Subcutaneous preadipocyte (primary cell): ENCODE data around the gene ZG16. TPM values are rescaled to one million over a fixed set of nuclear protein-coding genes. Genes with fewer than 3 reads are reported as not detected.

ENCODE experiments used
- small RNA-seq: library from RNA; depleted of rRNA; stranded (forward); fragments of <200 nt; gene quantifications from one replicate; pipeline ENCODE3, GENCODE V24; 2012
- total RNA-seq: library from RNA; depleted of rRNA; stranded (reverse); fragments of >200 nt; gene quantifications from 2 replicates; pipeline ENCODE4 v1.2.3, GENCODE V29; 2012

The ZG16 gene, protein sequence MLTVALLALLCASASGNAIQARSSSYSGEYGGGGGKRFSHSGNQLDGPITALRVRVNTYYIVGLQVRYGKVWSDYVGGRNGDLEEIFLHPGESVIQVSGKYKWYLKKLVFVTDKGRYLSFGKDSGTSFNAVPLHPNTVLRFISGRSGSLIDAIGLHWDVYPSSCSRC
- total RNA-seq: not detected in 2 replicates

DNA sequence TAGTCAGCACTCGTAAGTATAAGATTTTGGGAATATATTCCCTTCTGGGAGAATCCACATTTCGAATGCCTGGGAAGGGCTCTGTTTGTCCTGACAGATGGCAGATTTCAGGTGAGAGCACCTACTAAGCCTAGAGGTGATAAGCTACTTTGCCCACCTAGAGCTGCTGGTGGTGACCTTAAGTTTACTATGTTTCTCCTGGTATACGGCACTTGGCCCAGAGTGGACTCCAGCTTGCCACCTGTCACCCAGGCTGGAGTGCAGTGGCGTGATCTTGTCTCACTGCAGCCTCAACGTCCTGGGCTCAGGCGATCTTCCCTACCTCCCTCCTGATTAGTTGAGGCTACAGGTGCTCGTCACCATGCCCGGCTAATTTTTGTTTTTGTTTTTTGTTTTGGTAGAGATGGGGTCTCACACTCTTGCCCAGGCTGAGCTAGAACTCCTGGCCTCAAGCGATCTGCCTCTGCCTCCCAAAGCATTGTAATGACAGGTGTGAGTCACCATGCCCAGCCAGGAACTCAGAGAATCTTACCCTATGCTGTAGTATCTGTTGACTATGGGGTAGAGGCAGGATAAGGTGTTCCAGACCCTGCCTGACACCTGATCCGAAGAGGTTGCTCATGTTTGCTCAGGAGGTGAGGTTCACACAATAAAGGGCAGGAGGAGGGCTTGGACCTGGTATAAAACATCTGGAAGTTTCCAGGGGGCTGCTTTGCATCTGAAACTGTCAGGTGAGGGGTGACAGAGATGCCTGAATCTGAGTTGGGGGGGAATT, at the start of gene ZG16:
Gene ZG16 (plus strand): TSS at position 681 of the 775 bp plus-strand sequence. CDS start 1,011 bp downstream, outside the sequence.

DNA sequence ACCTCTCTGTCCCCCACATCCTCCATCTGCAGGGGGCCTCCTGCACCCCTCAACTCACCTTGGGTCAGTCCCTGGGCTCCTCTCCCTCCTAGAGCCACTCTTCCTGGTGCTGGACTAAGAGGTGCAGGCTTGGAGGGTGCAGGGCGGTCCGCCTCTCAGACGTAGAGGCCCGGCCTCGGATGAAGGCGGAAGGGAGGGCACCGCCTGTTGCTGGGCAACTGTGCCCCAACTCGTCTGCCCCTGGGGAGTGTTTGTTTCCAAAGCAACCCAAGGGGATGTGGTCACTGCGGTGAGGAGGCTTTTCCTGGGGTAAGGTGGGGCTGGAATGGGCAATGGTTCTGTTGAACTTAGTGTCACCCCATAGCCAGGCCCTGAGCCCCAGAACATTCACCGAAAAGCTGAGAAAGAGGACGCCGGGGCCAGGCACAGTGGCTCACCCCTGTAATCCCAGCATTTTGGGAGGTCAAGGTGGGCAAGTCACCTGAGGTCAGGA, 32.2 kb upstream of the ZG16 start, which contains the start of gene C16orf54:
Gene C16orf54 (minus strand): TSS at position 138 of the 493 bp plus-strand sequence. CDS start 1,039 bp downstream, outside the sequence.

DNA sequence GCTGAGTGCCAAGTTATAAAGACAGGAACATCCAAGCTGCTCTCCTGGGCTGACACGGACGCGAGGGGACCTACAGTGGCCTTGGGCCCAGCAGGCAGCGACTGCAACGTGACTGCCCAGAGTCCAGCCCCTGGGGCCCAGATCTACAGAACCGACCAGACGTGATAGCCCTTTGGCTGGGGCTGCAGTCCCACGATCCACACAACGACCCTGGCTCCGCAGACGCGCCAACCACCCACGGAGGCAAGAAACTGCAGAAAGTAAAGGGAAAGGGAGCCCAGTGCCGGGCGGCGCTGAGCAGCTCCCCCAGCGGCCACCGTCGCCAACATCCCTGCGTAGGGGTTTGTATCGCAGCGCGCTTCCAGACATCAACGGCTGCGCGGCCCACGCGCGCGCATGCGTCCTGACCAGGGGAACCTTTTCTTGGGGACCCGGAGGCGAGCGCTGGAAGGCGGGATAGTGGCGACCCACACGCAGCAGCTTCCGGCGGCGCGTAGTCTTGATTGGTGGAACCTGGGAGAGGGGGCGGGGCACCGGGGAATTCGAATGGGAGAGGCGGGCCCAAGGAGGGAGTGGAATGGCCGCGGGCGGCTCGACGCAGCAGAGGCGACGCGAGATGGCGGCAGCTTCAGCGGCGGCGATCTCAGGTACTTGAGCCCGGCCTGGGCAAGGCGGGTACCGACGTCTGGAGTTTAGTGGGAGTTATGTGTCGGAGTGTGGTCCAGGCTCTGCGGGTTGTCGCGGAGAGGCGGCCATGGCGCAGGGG, 12.3 kb downstream of the ZG16 start, which contains the start of gene KIF22:
Gene KIF22 (plus strand): TSS at position 569 of the 766 bp plus-strand sequence. CDS start 9 bp downstream, at position 578.

DNA sequence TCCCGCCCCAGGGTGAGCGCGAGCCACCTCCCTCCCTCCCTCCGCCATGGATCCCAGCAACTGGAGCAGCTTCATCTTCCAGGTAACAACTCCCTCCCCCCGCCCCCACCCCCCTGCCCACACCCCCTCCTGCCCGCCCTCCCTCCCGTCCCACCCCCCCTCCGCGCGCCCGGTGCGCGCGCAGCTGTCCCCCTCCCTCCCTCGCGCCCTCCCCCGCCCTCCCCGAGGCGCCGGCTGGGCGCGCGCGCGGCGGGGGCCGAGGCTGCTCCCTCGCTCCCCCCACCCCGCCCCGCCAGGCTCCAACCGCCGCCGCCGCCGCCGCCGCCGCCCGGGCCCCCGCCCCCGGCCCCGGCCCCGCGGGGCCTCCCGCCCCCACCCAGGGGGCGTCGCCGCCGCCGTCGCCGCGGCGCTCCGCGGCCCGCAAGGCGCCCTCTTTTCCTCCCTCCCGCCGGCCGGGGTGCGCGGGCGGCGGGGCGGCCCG, 28.1 kb downstream of the ZG16 start, which contains the start of gene MAZ:
Gene MAZ (plus strand): TSS at position 431 of the 481 bp plus-strand sequence. CDS start 173 bp downstream, outside the sequence.

DNA sequence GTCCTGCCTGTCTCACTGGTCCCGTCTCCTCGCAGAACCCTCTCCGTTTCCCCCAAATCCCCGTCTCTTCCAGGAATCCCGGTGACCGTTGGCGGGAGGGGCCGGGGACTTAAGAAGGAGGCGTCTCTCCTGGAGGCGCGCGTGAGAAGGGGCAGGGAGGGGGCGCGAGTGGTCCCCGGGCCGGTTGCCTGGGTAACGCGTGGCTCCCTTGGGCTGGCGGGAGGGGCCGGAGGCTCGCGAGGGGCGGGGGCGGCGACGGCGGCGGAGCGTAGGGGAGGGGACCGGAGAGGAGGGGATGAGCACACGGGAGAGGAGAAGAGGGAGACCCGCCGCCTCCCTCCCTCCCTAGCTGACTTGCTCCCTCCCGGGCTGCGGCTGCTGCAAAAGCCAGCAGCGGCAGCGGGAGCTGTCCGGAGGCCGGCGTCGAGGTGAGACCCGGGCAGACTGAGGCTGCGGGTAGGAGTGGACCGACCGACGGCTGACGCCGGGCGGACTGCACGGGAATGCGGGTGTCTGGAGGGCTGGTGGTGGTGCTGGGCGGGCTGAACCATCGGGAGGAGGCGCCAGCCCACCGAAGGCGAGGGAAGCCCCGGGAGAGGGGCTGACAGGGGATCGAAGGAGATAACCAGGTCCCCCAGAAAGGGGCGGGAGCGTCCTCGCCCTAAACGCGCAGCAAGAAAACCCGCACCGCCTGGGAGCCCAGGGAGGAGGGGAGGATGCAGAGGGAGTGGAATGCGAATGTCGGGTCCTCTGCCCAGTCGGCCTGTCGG, 34.0 kb downstream of the ZG16 start, which contains the start of gene PRRT2:
Gene PRRT2 (plus strand): TSS at position 298 of the 770 bp plus-strand sequence. CDS start 862 bp downstream, outside the sequence.

DNA sequence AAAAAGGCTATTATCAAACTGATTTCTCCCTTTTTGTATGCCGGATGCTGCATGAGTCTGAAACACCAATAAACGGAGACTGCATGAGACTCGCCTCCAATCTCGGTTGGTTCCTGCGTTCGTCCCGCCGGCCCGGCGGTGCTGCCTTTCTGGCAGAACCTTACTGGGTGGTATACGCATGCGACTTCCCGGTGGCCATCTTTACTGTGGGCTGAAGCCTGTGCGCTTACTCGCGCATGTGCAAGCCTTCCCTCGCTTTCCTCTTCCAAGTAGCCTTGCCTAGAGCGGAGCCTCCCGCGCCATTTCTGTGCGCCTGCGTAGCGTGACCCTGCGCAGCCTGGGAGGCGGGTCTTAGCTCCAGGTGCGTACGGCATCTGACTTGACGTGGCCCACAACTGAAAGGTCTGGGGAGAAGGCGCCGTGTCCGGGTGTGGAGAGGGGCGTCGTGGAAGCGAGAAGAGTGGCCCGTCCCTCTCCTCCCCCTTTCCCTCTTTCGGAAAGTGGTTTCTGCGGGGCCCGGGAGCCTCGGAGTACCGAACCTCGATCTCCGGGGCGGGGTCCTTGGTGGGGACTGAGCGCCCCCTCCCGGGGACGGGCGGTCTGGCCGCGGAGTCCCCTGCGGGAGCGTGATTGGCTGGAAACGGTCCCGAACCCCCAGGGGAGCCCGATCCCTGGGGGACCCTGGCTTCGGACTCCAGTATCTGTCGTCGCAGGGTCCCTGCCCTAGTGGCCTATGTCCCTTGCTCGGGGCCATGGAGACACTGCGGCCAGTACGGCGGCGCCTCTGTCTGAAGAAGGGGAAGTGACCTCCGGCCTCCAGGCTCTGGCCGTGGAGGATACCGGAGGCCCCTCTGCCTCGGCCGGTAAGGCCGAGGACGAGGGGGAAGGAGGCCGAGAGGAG, 38.0 kb downstream of the ZG16 start, which contains the start of gene PAGR1:
Gene PAGR1 (plus strand): TSS at position 360 of the 901 bp plus-strand sequence. CDS start 374 bp downstream, at position 734.

DNA sequence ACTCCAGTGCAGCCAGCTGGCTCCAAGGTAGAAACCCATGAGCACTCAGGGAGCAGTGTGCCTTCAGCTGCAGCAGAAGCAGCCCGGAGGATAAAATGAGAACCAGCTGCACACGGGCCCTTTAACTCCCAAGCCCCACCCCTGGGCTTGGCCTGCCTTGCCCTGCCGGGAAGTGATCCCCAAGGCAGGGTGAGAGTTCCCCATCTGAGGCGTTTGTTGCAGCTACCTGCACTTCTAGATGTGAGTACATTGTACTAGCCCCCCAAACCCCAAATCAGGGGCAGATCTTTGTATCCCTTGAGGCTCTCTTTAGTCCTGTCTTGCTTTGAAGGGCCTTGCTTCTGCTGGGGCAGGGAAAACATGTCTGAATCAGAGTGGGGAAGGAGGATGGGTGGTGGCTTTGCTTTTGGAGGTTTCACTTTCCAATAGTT, 42.2 kb downstream of the ZG16 start, which contains the start of gene MVP:
Gene MVP (plus strand): TSS at position 192 of the 431 bp plus-strand sequence. CDS start 10,088 bp downstream, outside the sequence.

Small RNA genes lying within 50 kb of the gene (small RNA-seq; reads per million reads assigned to genes)
- gene AC009133.6: not detected
- gene AC120114.4: not detected

Other genes starting within 250 kb of the ZG16 start
- gene SPN, start 115.0 kb upstream of the ZG16 start, total RNA-seq: not detected in 2 replicates
- gene QPRT, start 99.1 kb upstream of the ZG16 start, total RNA-seq: 18.7 and 23.7 TPM in 2 replicates
- not detected in 2 replicates for gene C16orf54, start 32.3 kb upstream of the ZG16 start, total RNA-seq
- gene KIF22, start 12.5 kb downstream of the ZG16 start, total RNA-seq: 47.0 and 73.7 TPM in 2 replicates
- gene MAZ, start 28.3 kb downstream of the ZG16 start, total RNA-seq: 204 and 210 TPM in 2 replicates
- gene PRRT2, start 33.9 kb downstream of the ZG16 start, total RNA-seq: 0.39 and 0.73 TPM in 2 replicates
- gene PAGR1, start 37.9 kb downstream of the ZG16 start, total RNA-seq: 13.6 and 19.9 TPM in 2 replicates
- 246 and 329 TPM in 2 replicates for gene MVP, start 42.2 kb downstream of the ZG16 start, total RNA-seq
- 57.7 and 65.4 TPM in 2 replicates for gene CDIPT, start 85.0 kb downstream of the ZG16 start, total RNA-seq
- gene SEZ6L2, start 121.3 kb downstream of the ZG16 start, total RNA-seq: 0.73 and 0.98 TPM in 2 replicates
- 2.3 and 4.4 TPM in 2 replicates for gene ASPHD1, start 122.2 kb downstream of the ZG16 start, total RNA-seq
- gene KCTD13, start 148.0 kb downstream of the ZG16 start, total RNA-seq: 6.2 and 10.2 TPM in 2 replicates
- gene TMEM219, start 183.8 kb downstream of the ZG16 start, total RNA-seq: 40.7 and 53.3 TPM in 2 replicates
- 32.3 and 42.2 TPM in 2 replicates for gene TAOK2, start 195.6 kb downstream of the ZG16 start, total RNA-seq
- 5.9 and 8.2 TPM in 2 replicates for gene HIRIP3, start 217.4 kb downstream of the ZG16 start, total RNA-seq
- gene INO80E, start 218.0 kb downstream of the ZG16 start, total RNA-seq: 18.7 and 21.7 TPM in 2 replicates
- gene DOC2A, start 232.8 kb downstream of the ZG16 start, total RNA-seq: 0.20 and 0.37 TPM in 2 replicates
- gene C16orf92, start 244.9 kb downstream of the ZG16 start, total RNA-seq: not detected in 2 replicates